ENCODE results near the gene KCND3.
A peak's percentile ranks its signal among the peaks of the same experiment; 100 is the strongest.

Gene KCND3

GRCh38 chr1:111733183-111733991 lies 256.1 kb downstream of the KCND3 start:
- peak; percentile 88 for DNase-seq (ENCODE audit: low read depth)
- no peak for TF ChIP-seq POLR2A (IDR thresholded peaks at IDR 0.05; ENCODE audit: extremely low read depth, insufficient read length)
- TF ChIP-seq MYC (IDR thresholded peaks at IDR 0.05; ENCODE audit: low read depth, low read length): no peak
- no peak for TF ChIP-seq CTCF (IDR thresholded peaks at IDR 0.05; ENCODE audit: low read depth, low read length)
- TF ChIP-seq, protein P1, sequence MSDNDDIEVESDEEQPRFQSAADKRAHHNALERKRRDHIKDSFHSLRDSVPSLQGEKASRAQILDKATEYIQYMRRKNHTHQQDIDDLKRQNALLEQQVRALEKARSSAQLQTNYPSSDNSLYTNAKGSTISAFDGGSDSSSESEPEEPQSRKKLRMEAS (IDR thresholded peaks at IDR 0.05; ENCODE audit: low read depth, low read length): no peak
- no peak overlapping the region for H3K4me3 ChIP-seq (ENCODE audit: low read depth, low read length)

- DNase-seq (ENCODE audit: low read depth): no peak
These were observed 256.8 kb downstream of the KCND3 start for GRCh38 chr1:111732718-111733117.

DNA sequence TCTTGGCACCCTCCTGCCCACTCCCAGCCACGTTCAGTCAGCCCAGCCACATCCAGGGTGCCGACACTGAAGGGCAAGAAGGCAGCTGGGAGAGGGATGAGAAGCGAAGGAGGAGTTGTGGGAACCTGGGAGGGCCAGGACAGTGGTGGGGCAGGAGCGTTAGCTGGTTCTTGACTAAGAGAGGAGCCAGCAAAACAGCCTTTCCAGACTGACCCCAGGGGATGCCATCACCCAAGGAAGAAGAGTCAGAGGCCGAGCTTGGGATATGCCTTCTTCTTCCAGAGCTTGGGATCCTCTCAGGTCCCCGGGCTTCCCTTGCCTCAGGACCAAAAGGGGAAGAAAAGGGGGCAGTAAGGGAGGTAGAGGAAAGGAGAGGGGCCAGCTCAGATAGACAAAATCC lies 257.5 kb downstream of the KCND3 start:
- no peak overlapping the region for H3K4me3 ChIP-seq (ENCODE audit: low read depth, low read length)
- TF ChIP-seq CTCF (IDR thresholded peaks at IDR 0.05; ENCODE audit: low read depth, low read length) (no peak), POLR2A (IDR thresholded peaks at IDR 0.05; ENCODE audit: extremely low read depth, insufficient read length) (no peak), MYC (IDR thresholded peaks at IDR 0.05; ENCODE audit: low read depth, low read length) (no peak)
- TF ChIP-seq, protein P1 (IDR thresholded peaks at IDR 0.05; ENCODE audit: low read depth, low read length): no peak
- DNase-seq (ENCODE audit: low read depth): no peak

More at GRCh38 chr1:111732718-111733117, 256.8 kb downstream of the KCND3 start:
- no peak overlapping the region for H3K4me3 ChIP-seq (ENCODE audit: low read depth, low read length)
- TF ChIP-seq MYC (IDR thresholded peaks at IDR 0.05; ENCODE audit: low read depth, low read length): no peak
- TF ChIP-seq CTCF (IDR thresholded peaks at IDR 0.05; ENCODE audit: low read depth, low read length): no peak
- TF ChIP-seq, protein P1 (IDR thresholded peaks at IDR 0.05; ENCODE audit: low read depth, low read length): no peak
- no peak for TF ChIP-seq POLR2A (IDR thresholded peaks at IDR 0.05; ENCODE audit: extremely low read depth, insufficient read length)

GRCh38 chr1:111730706-111731105 lies 258.8 kb downstream of the KCND3 start:
- DNase-seq (ENCODE audit: low read depth): no peak
- TF ChIP-seq, protein P1 (IDR thresholded peaks at IDR 0.05; ENCODE audit: low read depth, low read length): no peak
- no peak for TF ChIP-seq MYC (IDR thresholded peaks at IDR 0.05; ENCODE audit: low read depth, low read length)
- TF ChIP-seq CTCF (IDR thresholded peaks at IDR 0.05; ENCODE audit: low read depth, low read length): no peak
- no peak for TF ChIP-seq POLR2A (IDR thresholded peaks at IDR 0.05; ENCODE audit: extremely low read depth, insufficient read length)
- no peak overlapping the region for H3K4me3 ChIP-seq (ENCODE audit: low read depth, low read length)

DNA sequence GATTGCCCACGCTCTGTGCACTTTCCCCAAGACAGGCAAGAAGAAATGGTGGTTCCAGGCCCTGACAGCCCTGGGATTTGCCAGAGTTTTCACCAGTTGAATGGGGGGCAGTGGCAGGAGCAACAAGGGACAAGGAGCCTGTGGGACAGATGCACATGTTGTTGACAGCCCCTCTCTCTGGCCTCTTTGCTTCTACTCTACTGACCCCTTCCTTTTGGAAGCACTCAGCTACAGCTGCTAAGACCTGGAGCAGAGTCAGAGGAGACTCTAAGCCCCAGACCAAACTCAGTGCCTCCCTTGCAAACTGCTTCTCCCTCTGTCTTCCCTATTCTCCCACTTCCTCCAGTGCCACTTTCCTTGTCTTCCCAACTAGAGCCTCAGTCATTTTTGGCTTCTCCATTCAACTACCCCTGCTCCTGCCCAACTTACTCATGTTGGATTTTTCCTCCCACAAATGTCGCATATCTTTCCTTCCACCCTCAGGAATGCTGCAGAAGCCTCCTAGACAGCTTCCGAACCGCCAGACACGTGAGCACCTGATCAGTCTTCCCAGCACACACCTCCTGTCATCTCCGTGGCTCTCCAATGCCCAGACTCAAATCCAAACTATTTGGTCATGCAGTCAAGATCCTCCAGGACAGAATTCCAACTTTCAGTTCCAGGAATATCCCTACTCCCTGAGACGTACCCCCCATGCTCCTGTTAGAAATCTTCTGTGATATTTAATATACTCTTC lies 259.4 kb downstream of the KCND3 start:
- TF ChIP-seq, protein P1 (IDR thresholded peaks at IDR 0.05; ENCODE audit: low read depth, low read length): no peak
- TF ChIP-seq POLR2A (IDR thresholded peaks at IDR 0.05; ENCODE audit: extremely low read depth, insufficient read length): no peak
- TF ChIP-seq MYC (IDR thresholded peaks at IDR 0.05; ENCODE audit: low read depth, low read length): no peak
- no peak for TF ChIP-seq CTCF (IDR thresholded peaks at IDR 0.05; ENCODE audit: low read depth, low read length)
- no peak overlapping the region for H3K4me3 ChIP-seq (ENCODE audit: low read depth, low read length)
- no peak for DNase-seq (ENCODE audit: low read depth)

Data from NB4 (cell line).